ENCODE measurements around the gene EXOC6B. TPM values are rescaled to one million over a fixed set of nuclear protein-coding genes. Genes with fewer than 3 reads are reported as not detected.

EXOC6B gene
- total and polyA plus RNA-seq, 10 of the 15 experiments (the other 5 are each of a cell fraction or from before 2014, with no cell fraction given): 0.23 to 2.2 (median 1.2) TPM

GRCh38 chr2:72293620-72294019 lies 532.2 kb downstream of the EXOC6B start:
- in situ Hi-C loops (cut with MboI): no loop called here
- FAIRE-seq (no peak), ATAC-seq (no peak), DNase-seq (ENCODE audit: low read depth, low spot score) (no peak)
- CTCF ChIA-PET: no interaction called here
- TF ChIP-seq IKZF1 (conservative IDR thresholded peaks at IDR 0.05) (no peak), STAT1 (conservative IDR thresholded peaks at IDR 0.05) (no peak), STAT3 (IDR thresholded peaks at IDR 0.05; ENCODE audit: low read depth, low read length) (no peak), E2F4 (IDR thresholded peaks at IDR 0.05; ENCODE audit: low read depth, low read length) (no peak), LARP7 (IDR thresholded peaks at IDR 0.05) (no peak), NFYB (IDR thresholded peaks at IDR 0.05; ENCODE audit: insufficient read depth, low read depth, low read length) (no peak), YBX1 (IDR thresholded peaks at IDR 0.05) (no peak), ZNF24 (IDR thresholded peaks at IDR 0.05) (no peak), PAX8 (IDR thresholded peaks at IDR 0.05) (no peak)
- Histone ChIP-seq H3K4me3 (no peak overlapping the region), H3K27ac (ENCODE audit: control insufficient read depth, insufficient read depth) (no peak overlapping the region), H3K9me3 (replicated peaks; ENCODE audit: control insufficient read depth, insufficient read depth, low read length) (no peaks in the 10 kb centered on the region), H3K36me3 (ENCODE audit: control insufficient read depth in 2 of 2, insufficient read depth in 2 of 2, low read length in 1 of 2) (no peaks in the 10 kb centered on the region), H3K4me2 (ENCODE audit: control insufficient read depth, insufficient read depth) (no peak overlapping the region), H3K4me1 (ENCODE audit: control insufficient read depth, insufficient read depth, low read length) (no peaks in the 10 kb centered on the region), H3K9ac (ENCODE audit: control insufficient read depth, insufficient read depth, low read length) (no peak overlapping the region), H3K27me3 (replicated peaks in 1 of 2; ENCODE audit: control insufficient read depth in 2 of 2, insufficient read depth in 2 of 2, low read length in 1 of 2) (no peaks in the 10 kb centered on the region), H3K79me2 (ENCODE audit: control insufficient read depth, insufficient read depth, low read length) (no peaks in the 10 kb centered on the region), H2AFZ (ENCODE audit: control insufficient read depth, low read depth, low read length) (no peak overlapping the region), H4K20me1 (ENCODE audit: control insufficient read depth, insufficient read depth) (no peaks in the 10 kb centered on the region)
- POLR2A ChIA-PET: no interaction called here
- WGBS (ENCODE audit: insufficient coverage, insufficient replicate concordance, low lambda C conversion rate, missing lambda C conversion rate): 76% methylated on average over 1 of the region's 1 CpG
- intact Hi-C loops (cut with micrococcal nuclease; ENCODE audit: unreplicated experiment): no loop called here
- SMC1A ChIA-PET (ENCODE audit: uncharacterized antibody, unreplicated experiment): no interaction called here
- no TSS peak for BruUV-seq (replicated peaks)
- RAD21 ChIA-PET (ENCODE audit: unreplicated experiment): no interaction called here

GRCh38 chr2:72292433-72292832 lies 533.4 kb downstream of the EXOC6B start:
- no peak for ATAC-seq
- H3K4me3 ChIP-seq: no peak overlapping the region
- BruUV-seq (replicated peaks): no TSS peak
- no peaks in the 10 kb centered on the region for H4K20me1 ChIP-seq (ENCODE audit: control insufficient read depth, insufficient read depth)
- TF ChIP-seq IRF4 (IDR thresholded peaks at IDR 0.05; ENCODE audit: low read depth, low read length) (no peak), SUPT20H (IDR thresholded peaks at IDR 0.05; ENCODE audit: borderline replicate concordance, control insufficient read depth, low read depth, low read length) (no peak), POLR2AphosphoS5 (IDR thresholded peaks at IDR 0.05; ENCODE audit: low read length) (no peak), MXI1 (IDR thresholded peaks at IDR 0.05; ENCODE audit: low read depth, low read length) (no peak), MTA2 (IDR thresholded peaks at IDR 0.05; ENCODE audit: low read depth) (no peak), CEBPB (IDR thresholded peaks at IDR 0.05; ENCODE audit: borderline replicate concordance in 1 of 2, low read depth in 2 of 2, low read length in 2 of 2) (no peak), ZNF384 (IDR thresholded peaks at IDR 0.05; ENCODE audit: borderline replicate concordance, low read depth, low read length) (no peak), JUNB (IDR thresholded peaks at IDR 0.05) (no peak), CHD4 (IDR thresholded peaks at IDR 0.05) (no peak)
- H3K4me1 ChIP-seq (ENCODE audit: control insufficient read depth, insufficient read depth, low read length): no peaks in the 10 kb centered on the region
- ChIA-PET POLR2A (interaction anchor here (0.5 kb wide), 1 partner anchor 614 kb away, joined by 6 read pairs; no protein-coding TSS in a partner anchor), SMC1A (ENCODE audit: uncharacterized antibody, unreplicated experiment) (no interaction called here), CTCF (no interaction called here), RAD21 (ENCODE audit: unreplicated experiment) (no interaction called here)
- H3K27me3 ChIP-seq (replicated peaks in 1 of 2; ENCODE audit: control insufficient read depth in 2 of 2, insufficient read depth in 2 of 2, low read length in 1 of 2): no peaks in the 10 kb centered on the region
- H3K9ac ChIP-seq (ENCODE audit: control insufficient read depth, insufficient read depth, low read length): no peak overlapping the region
- WGBS (ENCODE audit: insufficient coverage, insufficient replicate concordance, low lambda C conversion rate, missing lambda C conversion rate): 13% methylated on average over 1 of the region's 1 CpG
- no peaks in the 10 kb centered on the region for H3K9me3 ChIP-seq (replicated peaks; ENCODE audit: control insufficient read depth, insufficient read depth, low read length)
- H3K4me2 ChIP-seq (ENCODE audit: control insufficient read depth, insufficient read depth): no peak overlapping the region
- in situ Hi-C loops (cut with MboI): no loop called here
- H2AFZ ChIP-seq (ENCODE audit: control insufficient read depth, low read depth, low read length): no peak overlapping the region
- FAIRE-seq: no peak
- no peak overlapping the region for H3K27ac ChIP-seq (ENCODE audit: control insufficient read depth, insufficient read depth)
- H3K79me2 ChIP-seq (ENCODE audit: control insufficient read depth, insufficient read depth, low read length): no peaks in the 10 kb centered on the region
- DNase-seq (ENCODE audit: low read depth, low spot score): no peak
- intact Hi-C loops (cut with micrococcal nuclease; ENCODE audit: unreplicated experiment): no loop called here
- H3K36me3 ChIP-seq (ENCODE audit: control insufficient read depth in 2 of 2, insufficient read depth in 2 of 2, low read length in 1 of 2): no peaks in the 10 kb centered on the region

All from GM12878 (cell line).